PC-9 (cell line): ENCODE results near the gene CMTM4. TPM values are rescaled to one million over a fixed set of nuclear protein-coding genes. Genes with fewer than 3 reads are reported as not detected.

Source experiments
- BruUV-seq: library from RNA; stranded (reverse); fragments of 400-500 nt; replicated peaks from 2 replicates; lab custom pipeline; 2021; lab: Mats Ljungman, UMichigan
- CTCF ChIA-PET: fragments of 300-600 bp; sonication (Branson Sonifier 250); formaldehyde crosslinking; loops from one replicate; lab custom pipeline; 2022; ENCODE audit warnings: antibody characterized with exemption; lab: Charles Lee
- POLR2A ChIA-PET: fragments of 300-600 bp; sonication (Branson Sonifier 250); formaldehyde crosslinking; loops from one replicate; lab custom pipeline; 2022; ENCODE audit warnings: antibody characterized with exemption; ENCODE audit not compliant: unreplicated experiment; lab: Charles Lee
- DNase-seq, 2 experiments: peaks; one replicate each; pipeline versions ENCODE4 v3.0.0 to v3.0.0-alpha.2; 2015 to 2022; ENCODE audit warnings: mixed read lengths in 1 of 2
- H2AFZ ChIP-seq: fragments of 200-600 bp; sonication (generic); 2 replicates; pipeline ENCODE4 v1.8.1; 2017; ENCODE audit warnings: antibody characterized with exemption
- H3F3A ChIP-seq: fragments of 200-600 bp; sonication (generic); 2 replicates; pipeline ENCODE4 v1.8.1; 2017; ENCODE audit warnings: antibody characterized with exemption, mild to moderate bottlenecking, low read depth; ENCODE audit not compliant: insufficient read depth
- H3K27ac ChIP-seq: fragments of 200-600 bp; sonication (generic); 2 replicates; pipeline ENCODE4 v1.6.1; 2016; ENCODE audit warnings: mixed run types
- H3K27me3 ChIP-seq: fragments of 200-600 bp; sonication (generic); 2 replicates; pipeline ENCODE4 v1.6.1; 2016; ENCODE audit warnings: low read depth, mixed run types; ENCODE audit not compliant: insufficient read depth
- H3K36me3 ChIP-seq: fragments of 200-600 bp; sonication (generic); 2 replicates; pipeline ENCODE4 v1.6.1; 2016; ENCODE audit warnings: low read depth, mixed run types
- H3K4me1 ChIP-seq: fragments of 200-600 bp; sonication (generic); replicated peaks from 2 replicates; pipeline ENCODE4 v1.6.1; 2016; ENCODE audit warnings: mixed run types; ENCODE audit not compliant: insufficient read depth
- H3K4me2 ChIP-seq: fragments of 200-600 bp; sonication (generic); 2 replicates; pipeline ENCODE4 v1.6.1; 2017; ENCODE audit warnings: mixed run types
- H3K4me3 ChIP-seq: fragments of 200-600 bp; sonication (generic); 2 replicates; pipeline ENCODE4 v1.6.1; 2016; ENCODE audit warnings: mixed run types
- H3K79me2 ChIP-seq: fragments of 200-600 bp; sonication (generic); 2 replicates; pipeline ENCODE4 v1.6.1; 2017; ENCODE audit warnings: low read depth, mixed run types
- H3K9me2 ChIP-seq: fragments of 200-600 bp; sonication (generic); 2 replicates; pipeline ENCODE4 v1.8.1; 2017; ENCODE audit warnings: mild to moderate bottlenecking; ENCODE audit not compliant: insufficient read depth
- H3K9me3 ChIP-seq: fragments of 200-600 bp; sonication (generic); 2 replicates; pipeline ENCODE4 v1.8.1; 2016; ENCODE audit warnings: low read depth; ENCODE audit not compliant: insufficient read depth
- H4K20me1 ChIP-seq: fragments of 200-600 bp; sonication (generic); 2 replicates; pipeline ENCODE4 v1.8.1; 2017; ENCODE audit not compliant: insufficient read depth
- EZH2 ChIP-seq: fragments of 200-600 bp; sonication (generic); IDR thresholded peaks from 2 replicates; pipeline ENCODE4 v1.8.0; 2017; ENCODE audit warnings: antibody characterized with exemption, low read depth
- intact Hi-C: fragments of 100-400 bp; cut with micrococcal nuclease; formaldehyde crosslinking; loops from one replicate; pipeline ENCODE4 v1.10.0; 2022; ENCODE audit not compliant: unreplicated experiment
- total RNA-seq: library from RNA; stranded (reverse); gene quantifications from 2 replicates; pipeline ENCODE4 v1.2.3, GENCODE V29; 2021
- TF ChIP-seq, protein P1 (sequence below): fragments of 200-600 bp; sonication (generic); conservative IDR thresholded peaks from 2 replicates; pipeline ENCODE4 v1.6.1; 2017; ENCODE audit warnings: mixed run types, antibody characterized with exemption, mild to moderate bottlenecking, moderate library complexity

Gene CMTM4
- total RNA-seq, 1 experiment from 2014 or later, result 81.3 TPM

DNA sequence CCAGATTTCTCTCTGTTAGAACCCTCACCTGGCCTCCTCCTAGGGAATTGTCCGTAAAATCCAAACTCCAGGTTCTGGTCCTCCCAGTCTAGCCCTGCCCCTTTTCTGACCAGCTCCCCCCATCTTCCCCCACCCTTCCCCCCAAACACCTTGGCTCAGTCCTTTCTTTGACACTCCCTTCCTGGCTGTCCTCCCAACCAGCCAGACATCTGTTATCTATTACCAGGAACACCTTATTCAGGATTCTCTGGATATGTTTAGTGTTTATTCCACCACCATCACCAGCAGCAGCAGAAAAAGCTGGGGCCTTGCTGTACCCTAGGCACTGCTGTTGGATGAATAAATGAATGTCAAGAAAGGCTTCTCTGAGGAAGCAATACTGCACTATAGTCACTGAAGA is 96.1 kb downstream of the CMTM4 start:
- POLR2A ChIA-PET, result no interaction called here
- Histone ChIP-seq H3K4me3 (no peak overlapping the region), H3F3A (0 out of 2 replicates have a peak, but pooled peaks cover 4% of the 10 kb centered on the region), H3K27me3 (no peaks in the 10 kb centered on the region), H3K27ac (no peak overlapping the region), H3K79me2 (no peaks in the 10 kb centered on the region), H4K20me1 (no peaks in the 10 kb centered on the region), H3K4me1 (peaks cover 5% of the 10 kb centered on the region; the same call in 1 of the 2 replicates), H3K36me3 (no peaks in the 10 kb centered on the region), H3K4me2 (no peak overlapping the region), H3K9me2 (no peaks in the 10 kb centered on the region), H2AFZ (no peak overlapping the region), H3K9me3 (no peaks in the 10 kb centered on the region)
- CTCF ChIA-PET, result no interaction called here
- intact Hi-C loops, result loop anchor here (5.0 kb wide), 1 partner anchor 48 kb away; the partner anchor contains the start of genes CKLF and TK2
- TF ChIP-seq, protein P1, sequence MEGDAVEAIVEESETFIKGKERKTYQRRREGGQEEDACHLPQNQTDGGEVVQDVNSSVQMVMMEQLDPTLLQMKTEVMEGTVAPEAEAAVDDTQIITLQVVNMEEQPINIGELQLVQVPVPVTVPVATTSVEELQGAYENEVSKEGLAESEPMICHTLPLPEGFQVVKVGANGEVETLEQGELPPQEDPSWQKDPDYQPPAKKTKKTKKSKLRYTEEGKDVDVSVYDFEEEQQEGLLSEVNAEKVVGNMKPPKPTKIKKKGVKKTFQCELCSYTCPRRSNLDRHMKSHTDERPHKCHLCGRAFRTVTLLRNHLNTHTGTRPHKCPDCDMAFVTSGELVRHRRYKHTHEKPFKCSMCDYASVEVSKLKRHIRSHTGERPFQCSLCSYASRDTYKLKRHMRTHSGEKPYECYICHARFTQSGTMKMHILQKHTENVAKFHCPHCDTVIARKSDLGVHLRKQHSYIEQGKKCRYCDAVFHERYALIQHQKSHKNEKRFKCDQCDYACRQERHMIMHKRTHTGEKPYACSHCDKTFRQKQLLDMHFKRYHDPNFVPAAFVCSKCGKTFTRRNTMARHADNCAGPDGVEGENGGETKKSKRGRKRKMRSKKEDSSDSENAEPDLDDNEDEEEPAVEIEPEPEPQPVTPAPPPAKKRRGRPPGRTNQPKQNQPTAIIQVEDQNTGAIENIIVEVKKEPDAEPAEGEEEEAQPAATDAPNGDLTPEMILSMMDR, result no peak
- TF ChIP-seq EZH2, result no peak
- no TSS peak for BruUV-seq
- DNase-seq, result no peak

DNA sequence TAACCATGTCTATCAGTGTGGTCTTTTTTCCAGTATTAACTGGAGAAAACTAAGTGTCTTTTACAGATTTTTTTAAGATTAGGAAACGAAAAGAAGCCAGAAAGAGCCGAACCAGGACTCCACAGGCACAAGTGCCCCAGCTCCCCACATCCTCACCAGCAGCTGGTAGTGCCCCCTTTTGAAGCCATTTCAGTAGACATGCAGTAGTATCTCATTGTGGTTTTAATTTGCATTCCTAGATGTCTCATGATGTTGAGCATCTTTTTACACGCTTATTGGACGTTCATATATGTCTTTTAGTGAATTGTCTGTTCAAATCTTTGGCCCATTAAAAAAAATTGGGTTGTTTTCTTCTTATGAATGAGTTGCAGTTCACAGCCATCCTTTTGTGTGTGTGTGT is 96.8 kb downstream of the CMTM4 start:
- ChIA-PET CTCF (no interaction called here), POLR2A (no interaction called here)
- intact Hi-C loops, result loop anchor here (5.0 kb wide), 1 partner anchor 47 kb away; the partner anchor contains the start of genes CKLF and TK2

DNA sequence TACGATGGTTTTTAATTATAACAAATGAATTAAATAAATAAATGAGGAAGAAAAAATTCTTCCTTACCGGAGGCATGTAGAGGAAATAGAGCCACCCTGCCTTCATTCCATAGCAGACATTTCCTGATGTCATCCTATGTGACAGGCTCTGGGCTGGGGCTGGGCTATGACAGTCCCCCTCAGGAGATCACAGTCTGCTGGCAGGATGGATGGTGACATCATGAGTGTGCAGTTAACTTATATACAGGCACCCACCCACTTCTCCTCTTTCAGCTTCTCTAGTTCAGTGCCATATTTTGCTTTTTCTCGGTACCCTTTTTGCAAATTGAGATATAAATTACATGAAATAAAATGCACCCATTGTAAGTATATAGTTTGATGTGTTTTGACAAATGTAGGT is 98.4 kb downstream of the CMTM4 start:
- Histone ChIP-seq H3F3A (no peaks in the 10 kb centered on the region), H3K4me3 (no peak overlapping the region), H3K4me2 (no peak overlapping the region), H4K20me1 (no peaks in the 10 kb centered on the region), H3K9me3 (no peaks in the 10 kb centered on the region), H3K27me3 (no peaks in the 10 kb centered on the region), H3K79me2 (no peaks in the 10 kb centered on the region), H3K27ac (no peak overlapping the region), H3K4me1 (no peaks in the 10 kb centered on the region), H3K9me2 (no peaks in the 10 kb centered on the region), H2AFZ (no peak overlapping the region), H3K36me3 (no peaks in the 10 kb centered on the region)
- ChIA-PET CTCF (no interaction called here), POLR2A (no interaction called here)
- intact Hi-C loops, result no loop called here
- TF ChIP-seq, protein P1, result no peak
- TF ChIP-seq EZH2, result no peak
- DNase-seq, result no peak
- no TSS peak for BruUV-seq

More for the DNA sequence above, 96.8 kb downstream of the CMTM4 start:
- Histone ChIP-seq H2AFZ (no peak overlapping the region), H3K4me2 (no peak overlapping the region), H3K79me2 (no peaks in the 10 kb centered on the region), H3K4me3 (no peak overlapping the region), H3F3A (0 out of 2 replicates have a peak, but pooled peaks cover 4% of the 10 kb centered on the region), H3K27ac (no peak overlapping the region), H3K9me3 (no peaks in the 10 kb centered on the region), H3K27me3 (no peaks in the 10 kb centered on the region), H3K4me1 (peaks cover 5% of the 10 kb centered on the region; the same call in 1 of the 2 replicates), H3K36me3 (no peaks in the 10 kb centered on the region), H4K20me1 (no peaks in the 10 kb centered on the region), H3K9me2 (no peaks in the 10 kb centered on the region)
- BruUV-seq, result no TSS peak
- no peak for DNase-seq
- TF ChIP-seq, protein P1, result no peak
- TF ChIP-seq EZH2, result no peak
